ENCODE data around the gene ZNF653.
A peak's percentile ranks its signal among the peaks of the same experiment; 100 is the strongest.
"Not testable (repeated sequence)": the region's sequence is repeated elsewhere in the genome, so short reads cannot be mapped to it uniquely, and the experiment has no call there.

The ZNF653 gene

DNA sequence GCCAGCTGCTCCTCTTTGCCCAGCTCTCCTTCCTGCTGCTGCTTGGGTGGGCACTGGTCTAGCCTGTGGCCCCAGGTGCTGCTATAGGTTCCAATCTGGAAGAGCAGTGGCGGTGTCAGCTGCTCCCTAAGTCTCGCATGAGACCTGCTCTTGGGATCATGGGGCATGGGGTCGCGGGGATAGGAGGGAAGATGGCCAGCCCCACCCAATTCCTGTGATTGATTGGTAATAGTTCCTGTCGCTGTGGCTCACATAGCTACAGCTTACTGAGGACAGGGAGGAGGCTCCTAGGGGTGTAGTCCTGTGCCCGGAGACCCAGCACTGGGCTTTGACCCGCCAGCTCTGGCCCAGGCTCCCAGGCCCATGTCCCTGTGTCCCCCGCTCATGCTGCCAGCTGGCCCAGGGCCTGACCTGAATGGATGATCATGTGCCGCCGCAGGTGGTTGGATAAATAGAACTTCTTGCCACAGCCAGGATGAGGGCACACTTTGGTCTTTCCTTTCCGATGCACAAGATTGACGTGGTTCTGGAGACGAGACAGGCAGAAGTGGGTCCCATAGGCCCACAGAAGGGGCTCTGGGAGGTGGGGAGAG, 20.3 kb downstream of the ZNF653 start:
- Mint-ChIP-seq H3K9me3 (no peaks in the 10 kb centered on the region), H3K27ac (ENCODE audit: low read depth) (no peak overlapping the region)

DNA sequence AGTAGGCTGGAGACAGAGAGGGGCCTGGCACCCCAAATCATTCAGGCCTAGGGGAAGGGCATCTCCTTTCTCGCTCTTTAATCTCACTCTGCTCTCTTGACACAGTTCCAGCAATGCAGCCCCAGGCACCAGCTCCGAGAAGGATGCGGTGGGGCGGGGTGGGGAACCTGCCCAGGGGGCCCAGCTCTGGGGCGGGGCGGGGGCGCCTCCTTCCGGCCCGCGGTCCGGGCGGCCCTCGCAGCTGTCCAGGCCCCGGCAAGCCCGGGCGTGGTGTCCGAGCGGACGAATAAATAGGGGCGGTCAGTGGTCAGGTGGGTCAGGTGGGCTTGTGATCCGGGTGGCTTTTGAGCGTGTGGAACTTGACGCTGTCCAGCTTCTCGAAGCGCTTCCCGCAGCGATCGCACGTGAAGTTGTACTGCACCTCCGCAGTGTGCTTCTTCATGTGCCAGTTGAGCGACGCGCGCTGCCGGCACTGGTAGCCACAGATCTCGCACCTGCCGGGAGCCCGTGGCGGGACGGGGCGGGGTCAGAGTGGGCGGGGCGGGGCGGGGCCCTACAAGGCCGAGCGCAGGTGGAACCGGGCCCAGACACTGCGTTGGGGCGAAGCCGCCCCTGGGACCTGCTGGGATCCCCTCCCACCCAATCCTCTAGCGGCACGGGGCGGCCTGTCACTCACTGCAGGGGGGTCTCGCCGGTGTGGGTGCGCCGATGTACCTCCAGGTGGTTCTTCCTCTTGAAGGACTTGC, 22.1 kb downstream of the ZNF653 start:
- peaks cover 22% of the 10 kb centered on the region for H3K4me1 Mint-ChIP-seq
- no peak overlapping the region for H3K4me3 Mint-ChIP-seq
- no peak overlapping the region for H3K27ac Mint-ChIP-seq (ENCODE audit: low read depth)
- ATAC-seq (replicated peaks; ENCODE audit: extremely low read depth, poor library complexity, severe bottlenecking) (no peak), DNase-seq (ENCODE audit: low spot score in 2 of 2) (no peak)
- H3K27me3 Mint-ChIP-seq, result peaks cover 30% of the 10 kb centered on the region
- H3K9me3 Mint-ChIP-seq, result no peaks in the 10 kb centered on the region
- H3K36me3 Mint-ChIP-seq (ENCODE audit: insufficient read depth), result peaks cover 16% of the 10 kb centered on the region

More for the DNA sequence above, 20.3 kb downstream of the ZNF653 start:
- no peak for DNase-seq (ENCODE audit: low spot score in 2 of 2)
- peaks cover 22% of the 10 kb centered on the region for H3K4me1 Mint-ChIP-seq
- no peak for ATAC-seq (replicated peaks; ENCODE audit: extremely low read depth, poor library complexity, severe bottlenecking)
- peaks cover 20% of the 10 kb centered on the region for H3K27me3 Mint-ChIP-seq
- H3K4me3 Mint-ChIP-seq, result no peak overlapping the region
- H3K36me3 Mint-ChIP-seq (ENCODE audit: insufficient read depth), result peaks cover 18% of the 10 kb centered on the region

GRCh38 chr19:11482384-11483050, 23.1 kb downstream of the ZNF653 start:
- peak overlapping the region; percentile 4 for H3K27ac Mint-ChIP-seq (ENCODE audit: low read depth)

GRCh38 chr19:11481534-11482383, 23.9 kb downstream of the ZNF653 start:
- ATAC-seq (replicated peaks; ENCODE audit: extremely low read depth, poor library complexity, severe bottlenecking) (peak; percentile 56), DNase-seq (ENCODE audit: low spot score in 2 of 2) (no peak)
- Mint-ChIP-seq H3K4me3 (peak overlapping the region; percentile 69), H3K4me1 (peaks cover 22% of the 10 kb centered on the region), H3K9me3 (no peaks in the 10 kb centered on the region), H3K27me3 (peaks cover 32% of the 10 kb centered on the region), H3K27ac (ENCODE audit: low read depth) (peak overlapping the region; percentile 4), H3K36me3 (ENCODE audit: insufficient read depth) (peaks cover 16% of the 10 kb centered on the region)

More at GRCh38 chr19:11482384-11483050, 23.1 kb downstream of the ZNF653 start:
- Mint-ChIP-seq H3K36me3 (ENCODE audit: insufficient read depth) (peaks cover 16% of the 10 kb centered on the region), H3K4me1 (peaks cover 22% of the 10 kb centered on the region), H3K9me3 (no peaks in the 10 kb centered on the region), H3K27me3 (peaks cover 32% of the 10 kb centered on the region), H3K4me3 (peak overlapping the region; percentile 69)
- peak; percentile 74 to 84 for DNase-seq (ENCODE audit: low spot score in 2 of 2)
- ATAC-seq (replicated peaks; ENCODE audit: extremely low read depth, poor library complexity, severe bottlenecking), result peak; percentile 96

DNA sequence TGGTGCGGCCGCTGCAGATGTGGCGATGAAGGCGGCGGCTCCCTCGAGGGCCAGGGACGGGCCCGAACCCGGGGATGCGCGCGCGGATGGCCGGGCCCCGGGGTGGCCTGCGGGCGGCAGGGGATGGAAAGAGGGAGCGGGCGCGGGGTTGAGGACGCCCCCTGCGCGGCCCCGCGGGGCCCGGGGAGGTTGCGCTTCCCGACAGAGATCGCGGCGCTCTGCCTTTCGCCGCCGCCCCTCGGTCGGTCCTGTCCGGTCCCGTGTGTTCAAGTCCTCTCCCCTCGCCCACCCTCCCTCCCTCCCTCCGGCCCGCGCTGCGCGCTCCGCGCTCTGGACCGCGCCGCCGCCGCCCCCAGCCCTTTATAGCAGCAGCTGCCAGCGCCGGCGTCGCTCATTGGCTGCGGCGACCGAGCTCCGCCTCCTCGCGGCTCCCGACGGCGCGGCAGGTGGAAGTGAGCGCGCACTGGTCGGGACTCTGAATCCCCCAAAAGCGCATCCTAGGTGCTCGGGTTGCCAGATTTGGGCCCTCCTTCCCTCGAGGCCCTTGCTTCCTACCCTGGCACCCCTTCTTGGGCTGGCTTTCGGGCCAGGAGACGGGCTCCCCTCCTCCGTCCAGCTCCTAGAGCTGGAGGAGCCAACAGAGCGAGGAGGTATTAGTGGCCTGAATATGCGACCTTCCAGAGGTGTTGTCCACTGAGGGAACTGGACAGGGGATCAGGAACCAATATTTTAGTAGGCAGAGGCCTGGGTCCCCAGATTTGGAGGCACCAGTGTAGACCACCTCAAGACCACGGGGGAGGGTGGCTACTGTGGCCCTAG, 24.7 kb downstream of the ZNF653 start, which contains the start of gene ELAVL3:
Gene ELAVL3 (minus strand): TSS at position 332 of the 819 bp plus-strand sequence. CDS start 438 bp downstream, outside the sequence.
- Mint-ChIP-seq H3K27ac (ENCODE audit: low read depth) (peak within 1 kb of the TSS; percentile 4), H3K9me3 (no peaks in the 10 kb centered on the region), H3K36me3 (ENCODE audit: insufficient read depth) (peaks cover 16% of the 10 kb centered on the region), H3K4me3 (peak within 1 kb of the TSS; percentile 69), H3K4me1 (peaks cover 22% of the 10 kb centered on the region), H3K27me3 (peaks cover 32% of the 10 kb centered on the region)
- no peak for ATAC-seq (replicated peaks; ENCODE audit: extremely low read depth, poor library complexity, severe bottlenecking)
- no peak for DNase-seq (ENCODE audit: low spot score in 2 of 2)

GRCh38 chr19:11479898-11480714, 25.5 kb downstream of the ZNF653 start:
- Mint-ChIP-seq H3K27me3 (peaks cover 32% of the 10 kb centered on the region), H3K4me3 (no peak overlapping the region), H3K27ac (ENCODE audit: low read depth) (no peak overlapping the region), H3K4me1 (peaks cover 22% of the 10 kb centered on the region), H3K9me3 (no peaks in the 10 kb centered on the region), H3K36me3 (ENCODE audit: insufficient read depth) (peaks cover 15% of the 10 kb centered on the region)
- DNase-seq (ENCODE audit: low spot score in 2 of 2) (no peak), ATAC-seq (replicated peaks; ENCODE audit: extremely low read depth, poor library complexity, severe bottlenecking) (no peak)

DNA sequence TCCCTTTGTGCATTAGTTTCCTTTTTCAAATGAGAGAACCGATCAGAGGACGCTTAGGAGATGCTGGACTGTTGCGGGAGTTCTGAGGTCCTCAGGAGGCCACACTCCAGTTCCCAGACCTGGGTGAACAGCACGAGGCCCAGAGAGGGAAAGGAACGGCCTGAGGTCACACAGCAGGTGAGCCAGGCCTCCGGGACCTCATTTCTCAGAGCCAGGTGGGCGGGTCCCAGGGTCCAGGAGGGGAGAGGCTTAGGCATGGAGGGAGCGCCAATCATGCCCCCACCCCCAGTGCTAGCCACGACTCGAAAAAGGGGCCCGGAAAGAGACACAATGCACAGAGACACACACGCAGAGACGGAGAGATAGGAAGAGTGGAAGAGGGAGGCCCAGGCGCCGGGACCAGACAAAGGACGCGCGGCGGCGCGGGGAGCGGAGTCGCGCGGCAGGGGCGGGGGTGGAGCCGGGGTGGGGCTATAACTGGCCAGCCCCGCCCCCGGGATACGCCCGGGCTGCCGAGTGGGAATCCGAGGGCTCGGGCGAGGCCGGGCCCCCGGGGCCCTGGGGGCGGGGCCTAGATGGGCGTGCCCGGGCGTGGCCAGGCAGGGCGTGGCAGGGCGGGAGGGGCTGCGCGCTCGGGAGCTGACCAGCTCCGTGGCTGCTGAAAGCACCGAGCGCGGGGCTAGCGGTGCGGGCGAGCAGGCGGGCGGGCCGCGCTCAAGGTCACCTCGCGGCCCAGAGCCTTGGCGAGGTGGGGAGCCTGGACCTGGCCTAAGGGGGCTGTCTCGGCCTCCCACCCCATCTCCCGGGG, 26.3 kb downstream of the ZNF653 start:
- Mint-ChIP-seq H3K36me3 (ENCODE audit: insufficient read depth) (peaks cover 15% of the 10 kb centered on the region), H3K9me3 (no peaks in the 10 kb centered on the region), H3K27ac (ENCODE audit: low read depth) (peak overlapping the region; percentile 67), H3K4me3 (peak overlapping the region; percentile 48), H3K27me3 (peaks cover 32% of the 10 kb centered on the region), H3K4me1 (peaks cover 22% of the 10 kb centered on the region)
- ATAC-seq (replicated peaks; ENCODE audit: extremely low read depth, poor library complexity, severe bottlenecking), result no peak
- no peak for DNase-seq (ENCODE audit: low spot score in 2 of 2)

DNA sequence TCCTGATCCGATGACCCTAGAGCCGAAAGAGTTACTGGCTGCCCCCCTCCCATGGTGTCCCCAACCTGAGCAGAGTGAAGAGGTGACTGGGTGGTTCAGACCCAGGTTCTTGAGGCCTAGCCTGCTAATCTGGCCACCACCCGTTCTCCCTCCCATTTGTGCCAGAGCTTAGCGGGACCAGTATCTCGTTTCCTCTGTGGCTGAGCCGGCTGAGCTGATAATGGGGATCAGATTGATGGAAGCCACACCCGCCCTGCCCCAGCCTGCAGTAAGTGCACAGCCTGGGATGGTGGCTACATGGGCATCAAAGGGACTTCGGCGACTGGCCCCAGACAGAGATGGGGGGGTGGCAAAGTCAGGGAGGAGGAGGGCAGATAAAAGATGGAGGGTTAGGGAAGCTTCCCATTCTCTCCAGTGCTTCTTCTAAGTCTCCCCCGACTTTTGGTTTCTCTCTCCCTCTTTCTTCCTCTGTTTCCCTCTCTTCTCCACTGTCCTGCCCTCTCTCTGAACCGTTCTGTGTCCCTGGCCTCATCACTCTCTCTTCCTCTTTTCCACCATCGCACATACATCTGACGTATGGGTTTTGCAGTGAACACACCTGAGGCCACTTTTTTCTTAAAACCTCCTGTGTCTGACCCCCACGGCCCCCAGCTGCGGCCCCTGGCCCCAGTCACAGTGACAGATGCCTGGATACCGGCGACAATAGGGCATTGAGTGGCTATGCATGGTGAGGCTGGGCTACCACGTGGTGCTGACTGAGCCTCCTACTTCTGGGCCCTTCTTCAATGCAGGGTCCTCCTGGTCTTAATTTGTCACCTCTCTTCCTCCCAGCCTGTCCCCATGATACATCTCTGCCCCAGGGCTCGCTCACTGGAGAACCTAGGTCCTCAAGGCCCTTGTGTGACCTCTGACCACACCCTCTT, 27.2 kb downstream of the ZNF653 start:
- DNase-seq (ENCODE audit: low spot score in 2 of 2) (no peak), ATAC-seq (replicated peaks; ENCODE audit: extremely low read depth, poor library complexity, severe bottlenecking) (no peak)
- no peak overlapping the region for H3K4me3 Mint-ChIP-seq
- peaks cover 15% of the 10 kb centered on the region for H3K36me3 Mint-ChIP-seq (ENCODE audit: insufficient read depth)
- peak overlapping the region; percentile 67 for H3K27ac Mint-ChIP-seq (ENCODE audit: low read depth)
- no peaks in the 10 kb centered on the region for H3K9me3 Mint-ChIP-seq
- H3K27me3 Mint-ChIP-seq, result peaks cover 32% of the 10 kb centered on the region
- H3K4me1 Mint-ChIP-seq, result peaks cover 22% of the 10 kb centered on the region

DNA sequence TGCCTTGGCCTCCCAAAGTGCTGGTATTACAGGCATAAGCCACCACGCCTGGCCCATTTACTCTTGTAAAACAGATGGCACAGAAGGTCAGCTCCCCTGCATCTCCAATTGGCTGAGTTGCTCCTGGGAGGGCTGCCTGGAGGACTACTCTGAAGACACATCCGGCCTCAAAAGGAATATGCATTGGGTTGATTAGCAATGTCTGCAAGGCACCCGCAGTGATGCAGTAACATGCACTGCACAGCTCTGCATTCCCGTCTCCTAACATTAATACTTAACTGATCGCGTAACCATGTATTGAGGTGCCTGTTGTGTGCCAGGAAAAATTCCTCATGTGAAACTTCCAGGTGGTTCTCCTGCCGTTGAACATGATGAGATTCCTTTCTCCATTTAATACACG, 29.8 kb downstream of the ZNF653 start:
- no peak for ATAC-seq (replicated peaks; ENCODE audit: extremely low read depth, poor library complexity, severe bottlenecking)
- DNase-seq (ENCODE audit: low spot score in 2 of 2), result no peak
- peaks cover 22% of the 10 kb centered on the region for H3K27me3 Mint-ChIP-seq
- H3K27ac Mint-ChIP-seq (ENCODE audit: low read depth), result no peak overlapping the region
- no peaks in the 10 kb centered on the region for H3K36me3 Mint-ChIP-seq (ENCODE audit: insufficient read depth)
- H3K9me3 Mint-ChIP-seq, result no peaks in the 10 kb centered on the region
- H3K4me1 Mint-ChIP-seq, result no peaks in the 10 kb centered on the region
- H3K4me3 Mint-ChIP-seq, result no peak overlapping the region

DNA sequence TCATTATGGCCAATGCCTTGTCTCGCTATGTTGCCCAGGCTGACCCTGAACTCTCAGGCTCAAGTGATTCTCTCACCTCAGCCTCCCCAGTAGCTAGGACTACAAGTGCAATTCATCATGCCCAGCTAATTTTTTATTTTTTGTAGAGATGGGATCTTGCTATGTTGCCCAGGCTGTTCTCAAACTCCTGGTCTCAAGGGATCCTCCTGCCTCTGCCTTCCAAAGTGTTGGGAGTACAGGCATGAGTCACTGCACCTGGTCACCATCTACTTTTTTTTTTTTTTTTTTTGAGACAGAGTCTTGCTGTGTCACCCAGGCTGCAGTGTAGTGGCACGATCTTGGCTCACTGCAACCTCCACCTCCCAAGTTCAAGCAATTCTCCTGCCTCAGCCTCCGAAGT, 30.3 kb downstream of the ZNF653 start:
- H3K4me1 Mint-ChIP-seq; ATAC-seq (replicated peaks; ENCODE audit: extremely low read depth, poor library complexity, severe bottlenecking); H3K4me3 Mint-ChIP-seq; H3K9me3 Mint-ChIP-seq; DNase-seq (ENCODE audit: low spot score in 2 of 2); H3K36me3 Mint-ChIP-seq (ENCODE audit: insufficient read depth); H3K27ac Mint-ChIP-seq (ENCODE audit: low read depth): not testable (repeated sequence)
- peaks cover 22% of the 10 kb centered on the region for H3K27me3 Mint-ChIP-seq
